Muscle layer of duodenum (tissue), 2 donors: ENCODE measurements around the gene CHSY1.

Experiments
- H3K27ac ChIP-seq: one replicate; pipeline ENCODE4 v1.7.0; 2013; ENCODE audit warnings: mild to moderate bottlenecking, low read length
- H3K27me3 ChIP-seq: one replicate; pipeline ENCODE4 v1.7.0; 2013; ENCODE audit warnings: low read depth, mild to moderate bottlenecking, control low read depth, low read length
- H3K36me3 ChIP-seq, 2 donors: one replicate each; pipeline ENCODE4 v1.7.0; 2013; ENCODE audit warnings: low read length in 2 of 2, control low read depth in 1 of 2, mild to moderate bottlenecking in 1 of 2; ENCODE audit not compliant: insufficient read depth in 2 of 2, control insufficient read depth in 1 of 2
- H3K4me1 ChIP-seq, 2 donors: one replicate each; pipeline ENCODE4 v1.7.0; 2013; ENCODE audit warnings: low read length in 2 of 2, mild to moderate bottlenecking in 2 of 2, control low read depth in 1 of 2, moderate library complexity in 1 of 2; ENCODE audit not compliant: insufficient read depth in 2 of 2, control insufficient read depth in 1 of 2
- H3K4me3 ChIP-seq, 2 donors: one replicate each; pipeline ENCODE4 v1.7.0; 2013; ENCODE audit warnings: low read length in 2 of 2, low read depth in 1 of 2, mild to moderate bottlenecking in 1 of 2
- H3K9me3 ChIP-seq, 2 donors: one replicate each; pipeline ENCODE4 v1.7.0; 2013; ENCODE audit warnings: low read length in 2 of 2, control low read depth in 1 of 2, mild to moderate bottlenecking in 1 of 2; ENCODE audit not compliant: control insufficient read depth in 1 of 2
- donor health status: healthy.

Gene CHSY1

DNA sequence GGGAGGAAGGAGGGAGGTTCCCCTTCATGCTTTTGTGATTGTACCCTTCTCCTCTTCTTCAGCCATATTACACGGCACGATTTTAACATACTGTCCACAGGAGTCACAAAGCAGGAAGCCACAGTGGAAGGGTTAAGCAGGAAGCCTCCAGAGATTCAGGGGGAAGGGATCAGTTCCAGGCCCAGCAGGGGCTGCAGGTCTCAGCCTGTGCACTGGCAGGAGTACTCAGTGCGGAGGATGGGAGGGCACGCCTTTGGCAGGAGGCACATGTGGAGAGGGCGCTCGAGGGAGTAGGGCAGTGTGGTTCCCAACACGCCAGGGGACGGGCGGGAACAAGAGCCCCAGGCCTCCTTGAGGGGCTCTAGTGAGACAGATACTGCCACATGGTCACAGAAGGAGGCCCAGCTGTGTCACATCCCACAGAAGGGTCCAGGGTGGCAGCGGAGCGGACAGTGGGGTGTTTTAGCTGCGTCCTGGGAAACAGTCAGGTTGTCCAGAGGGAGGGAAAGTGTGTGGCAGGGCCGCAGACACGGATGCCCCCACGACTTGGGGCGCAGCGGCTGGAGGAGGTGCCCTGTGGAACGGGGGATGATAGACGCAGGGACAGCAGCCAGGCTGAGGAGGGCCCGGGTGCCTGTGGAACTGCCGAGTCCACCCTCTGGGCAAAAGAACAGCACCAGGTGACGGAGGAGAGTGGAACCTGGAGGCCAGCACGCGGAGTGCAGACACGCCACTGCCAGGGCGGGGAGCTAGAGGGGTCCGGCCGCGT, 77.5 kb downstream of the CHSY1 start:
- Histone ChIP-seq H3K36me3 (peaks cover 14 to 15% of the 10 kb centered on the region in 2 donors), H3K27ac (no peak overlapping the region), H3K27me3 (no peaks in the 10 kb centered on the region), H3K4me1 (no peaks in the 10 kb centered on the region), H3K4me3 (no peak overlapping the region), H3K9me3 (no peaks in the 10 kb centered on the region)

DNA sequence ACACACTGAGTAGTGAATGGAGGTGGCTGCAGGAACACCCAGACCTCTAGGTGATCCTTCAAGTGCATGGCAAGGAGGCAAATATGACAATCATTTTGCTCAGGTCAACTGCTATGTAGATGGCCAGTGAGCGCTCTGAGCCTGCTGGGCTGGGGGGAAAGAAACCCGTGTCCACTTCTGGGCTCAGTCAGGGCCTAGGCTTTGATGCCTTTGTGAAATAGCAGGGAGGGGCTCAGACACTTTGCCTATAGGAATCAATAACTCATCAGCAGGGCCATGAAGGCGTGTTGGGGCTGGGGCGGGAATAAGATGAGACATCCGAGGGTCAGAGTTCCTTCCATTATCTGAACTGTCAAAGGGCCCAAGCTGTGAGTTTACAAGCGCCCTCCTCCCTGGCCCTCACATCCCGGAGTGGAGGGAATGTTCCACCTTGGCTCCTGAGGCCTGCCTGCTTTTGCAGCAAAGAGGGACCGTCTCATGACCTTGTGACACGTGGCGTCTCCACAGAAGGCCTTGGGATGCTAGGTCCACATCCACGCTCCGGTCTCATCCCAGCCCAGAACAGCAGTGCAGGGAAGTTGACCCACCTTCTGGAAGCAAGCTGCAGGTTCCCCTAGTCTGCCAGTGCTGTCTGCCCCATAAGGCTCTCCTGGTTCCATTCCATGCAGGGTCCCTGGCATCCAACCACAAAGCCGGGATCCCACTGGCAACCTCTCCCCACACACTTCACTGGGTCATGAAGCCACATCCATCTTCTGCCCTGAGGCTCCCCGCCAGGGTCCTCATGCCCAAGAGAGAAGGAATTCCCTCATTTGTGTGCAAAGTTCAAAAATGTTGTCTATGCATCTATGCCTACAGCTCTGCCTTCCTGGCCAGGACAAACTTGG, 78.4 kb downstream of the CHSY1 start:
- Histone ChIP-seq H3K4me1 (no peaks in the 10 kb centered on the region), H3K27me3 (no peaks in the 10 kb centered on the region), H3K9me3 (no peaks in the 10 kb centered on the region), H3K36me3 (peaks cover 11 to 12% of the 10 kb centered on the region in 2 donors), H3K4me3 (no peak overlapping the region), H3K27ac (no peak overlapping the region)

DNA sequence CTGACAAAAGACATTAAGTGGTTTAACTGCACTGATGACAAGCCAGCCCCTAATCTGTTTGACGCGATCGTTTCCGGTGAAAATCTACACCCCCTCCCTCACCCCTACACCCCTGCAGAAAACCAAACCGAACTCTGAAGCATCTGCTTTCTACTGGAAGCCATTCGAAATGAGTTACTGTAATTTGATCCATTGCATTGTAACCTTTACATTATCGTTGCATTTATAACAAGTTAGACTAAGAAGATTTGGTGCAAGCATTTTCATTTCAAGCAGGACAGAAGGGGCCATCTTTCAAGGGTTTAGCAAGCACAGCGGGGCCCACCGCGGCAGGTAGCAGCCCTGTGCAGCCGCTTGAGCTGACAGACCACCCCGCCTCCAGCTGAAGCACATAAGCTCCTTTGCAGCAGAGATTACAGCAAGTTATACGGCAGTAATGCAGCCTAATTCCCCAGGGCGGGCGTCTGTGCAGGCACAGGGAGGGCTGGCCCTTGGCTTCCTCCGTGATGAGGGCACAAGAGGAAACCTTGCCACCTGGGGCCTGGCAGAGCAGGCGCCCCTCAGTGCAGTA, 79.3 kb downstream of the CHSY1 start:
- H3K9me3 ChIP-seq, result no peaks in the 10 kb centered on the region
- no peak overlapping the region for H3K27ac ChIP-seq
- H3K4me3 ChIP-seq, result no peak overlapping the region
- H3K27me3 ChIP-seq, result no peaks in the 10 kb centered on the region
- no peaks in the 10 kb centered on the region for H3K4me1 ChIP-seq
- peaks cover 2 to 7% of the 10 kb centered on the region in 2 donors for H3K36me3 ChIP-seq

DNA sequence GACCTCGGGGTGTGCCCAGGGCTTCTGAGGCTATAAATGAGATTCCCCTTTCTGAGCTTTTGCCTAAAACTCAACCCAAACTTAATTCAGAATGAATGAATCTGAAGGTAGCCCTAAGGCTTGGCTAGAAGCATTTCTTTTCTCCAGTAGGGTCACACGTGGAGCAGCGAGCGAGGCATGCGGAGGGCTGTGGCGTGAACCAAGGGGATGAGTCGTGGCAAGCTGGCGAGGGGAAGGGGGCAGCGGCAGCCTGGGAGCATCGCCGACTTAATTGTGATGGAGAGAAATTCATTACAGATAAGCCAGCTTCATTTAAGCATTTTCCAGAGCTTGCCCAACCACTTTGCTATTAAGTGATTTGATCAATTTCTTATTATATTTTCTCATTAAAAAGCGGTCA, 79.9 kb downstream of the CHSY1 start:
- no peak overlapping the region for H3K4me3 ChIP-seq
- H3K27ac ChIP-seq, result no peak overlapping the region
- H3K4me1 ChIP-seq, result no peaks in the 10 kb centered on the region
- H3K27me3 ChIP-seq, result no peaks in the 10 kb centered on the region
- peaks cover 0 to 7% of the 10 kb centered on the region in 2 donors for H3K36me3 ChIP-seq
- peaks cover 0 to 2% of the 10 kb centered on the region in 2 donors for H3K9me3 ChIP-seq

DNA sequence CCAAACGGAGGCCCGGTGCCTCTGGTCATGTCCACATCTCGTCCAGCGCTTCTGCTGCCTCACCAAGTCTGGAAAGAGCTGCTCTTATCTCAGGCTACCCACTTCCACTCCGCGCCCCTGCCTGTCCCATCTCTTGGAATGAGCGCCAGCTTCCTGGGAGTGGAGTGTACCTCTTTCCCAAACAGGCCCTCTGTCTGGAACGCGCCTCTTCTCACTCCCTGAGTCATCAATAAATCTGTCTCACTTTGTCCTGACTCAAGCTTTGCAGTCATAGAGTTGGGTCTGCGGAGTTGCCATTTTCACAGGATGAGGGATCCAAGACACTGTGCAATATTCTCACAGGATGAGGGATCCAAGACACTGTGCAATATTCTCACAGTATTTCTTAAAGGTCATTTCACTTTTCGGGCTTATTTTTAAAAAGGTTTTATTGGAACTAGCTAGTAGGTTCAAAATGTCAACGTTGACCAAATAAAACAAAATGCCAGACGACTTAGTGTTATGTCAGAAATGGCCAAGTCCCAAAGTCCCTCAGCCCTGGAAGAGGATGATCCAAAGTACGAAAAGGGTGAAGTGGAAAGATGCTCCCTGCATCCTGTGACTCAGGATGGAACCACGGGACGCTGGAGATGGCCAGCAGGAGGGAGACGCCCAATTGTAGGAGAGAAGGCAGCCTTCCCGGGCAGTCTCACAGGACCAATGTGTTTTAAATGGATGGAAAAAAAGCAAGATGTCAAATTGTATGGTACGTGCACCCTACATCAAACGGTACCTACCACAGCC, 81.1 kb downstream of the CHSY1 start:
- Histone ChIP-seq H3K9me3 (peaks cover 6 to 11% of the 10 kb centered on the region in 2 donors), H3K36me3 (peaks cover 0 to 7% of the 10 kb centered on the region in 2 donors), H3K27me3 (no peaks in the 10 kb centered on the region), H3K27ac (no peak overlapping the region), H3K4me3 (no peak overlapping the region), H3K4me1 (no peaks in the 10 kb centered on the region)

DNA sequence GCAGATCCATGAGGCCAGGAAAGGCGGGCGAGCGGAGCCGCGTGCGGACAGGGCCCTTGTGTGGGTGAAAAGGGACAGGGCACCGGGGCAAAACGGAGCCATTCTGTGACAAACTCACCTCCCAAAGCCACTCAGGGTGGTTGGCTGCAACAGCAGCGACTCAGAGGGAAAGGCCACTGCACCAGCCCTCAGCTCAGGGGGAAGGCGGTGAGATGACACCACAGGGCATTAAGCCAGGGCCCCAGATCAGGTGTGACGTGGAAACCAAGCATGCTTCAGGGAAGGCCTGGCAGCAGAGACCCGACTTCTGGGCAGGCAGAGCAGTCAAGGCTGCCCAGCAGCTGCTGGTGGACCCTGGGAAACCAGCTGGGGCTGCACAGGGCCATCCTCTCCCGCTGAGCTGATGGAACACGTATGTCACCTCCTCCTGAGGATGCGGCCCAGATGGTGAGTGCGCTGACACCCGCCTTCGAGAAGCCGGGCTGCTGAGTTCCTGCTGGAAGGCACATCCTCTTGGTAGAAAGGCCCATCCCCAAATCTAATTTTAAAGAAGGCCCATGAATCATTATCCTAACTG, 82.3 kb downstream of the CHSY1 start:
- Histone ChIP-seq H3K9me3 (peaks cover 14 to 15% of the 10 kb centered on the region in 2 donors), H3K4me3 (no peak overlapping the region), H3K27ac (no peak overlapping the region), H3K4me1 (no peaks in the 10 kb centered on the region), H3K27me3 (no peaks in the 10 kb centered on the region), H3K36me3 (peaks cover 0 to 5% of the 10 kb centered on the region in 2 donors)

DNA sequence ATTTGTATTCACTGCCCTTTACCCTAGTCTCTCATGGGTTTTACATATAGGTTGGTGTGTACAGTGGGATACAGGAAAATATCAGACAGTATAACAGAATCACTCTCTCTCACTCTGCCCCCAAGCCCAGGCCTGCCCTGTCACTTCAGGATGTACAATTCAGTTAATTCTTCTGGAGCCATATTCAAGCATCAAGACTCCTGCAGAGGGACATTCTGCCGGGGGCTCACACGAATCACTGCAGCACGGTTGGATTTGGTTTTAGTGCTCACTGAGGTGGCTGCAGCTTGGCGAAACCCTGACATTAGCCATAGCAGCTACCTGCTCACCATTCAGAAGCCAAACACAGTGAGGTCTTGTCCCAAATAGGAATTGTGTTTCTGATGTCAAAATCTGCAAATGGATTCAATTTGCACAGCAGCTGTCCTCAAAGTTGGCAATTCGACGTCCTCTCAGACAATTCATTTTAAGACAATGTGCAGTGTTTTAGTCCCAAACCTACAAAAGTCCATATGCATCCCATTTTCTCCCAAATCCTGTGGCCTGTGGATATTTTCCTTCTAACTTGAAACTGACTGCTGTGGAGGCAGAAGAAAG, 82.9 kb downstream of the CHSY1 start:
- no peaks in the 10 kb centered on the region for H3K36me3 ChIP-seq
- H3K4me1 ChIP-seq, result no peaks in the 10 kb centered on the region
- peak overlapping the region; percentile 78 for H3K27ac ChIP-seq
- H3K27me3 ChIP-seq, result no peaks in the 10 kb centered on the region
- H3K4me3 ChIP-seq, result no peak overlapping the region
- peaks cover 14 to 15% of the 10 kb centered on the region in 2 donors for H3K9me3 ChIP-seq

DNA sequence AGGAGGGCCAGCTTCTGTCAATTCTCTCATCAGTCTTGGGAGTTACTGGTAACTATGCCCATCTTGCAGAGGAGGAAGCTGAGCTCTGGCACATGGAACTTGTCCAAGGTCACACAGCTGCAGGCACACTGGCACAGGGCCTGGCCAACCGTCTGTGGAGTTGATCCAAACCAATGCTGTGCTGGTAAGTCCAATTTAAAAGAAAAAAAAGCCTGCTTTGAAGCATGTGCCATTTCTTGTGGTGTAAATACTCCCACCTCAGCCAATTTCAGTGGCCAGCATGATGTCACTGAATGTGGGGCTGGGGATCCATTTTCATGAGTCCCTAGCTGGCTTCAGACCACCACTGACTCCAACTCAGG, 83.4 kb downstream of the CHSY1 start:
- Histone ChIP-seq H3K27ac (peak overlapping the region; percentile 78), H3K4me3 (no peak overlapping the region), H3K9me3 (peaks cover 14 to 15% of the 10 kb centered on the region in 2 donors), H3K36me3 (no peaks in the 10 kb centered on the region), H3K4me1 (no peaks in the 10 kb centered on the region), H3K27me3 (no peaks in the 10 kb centered on the region)

DNA sequence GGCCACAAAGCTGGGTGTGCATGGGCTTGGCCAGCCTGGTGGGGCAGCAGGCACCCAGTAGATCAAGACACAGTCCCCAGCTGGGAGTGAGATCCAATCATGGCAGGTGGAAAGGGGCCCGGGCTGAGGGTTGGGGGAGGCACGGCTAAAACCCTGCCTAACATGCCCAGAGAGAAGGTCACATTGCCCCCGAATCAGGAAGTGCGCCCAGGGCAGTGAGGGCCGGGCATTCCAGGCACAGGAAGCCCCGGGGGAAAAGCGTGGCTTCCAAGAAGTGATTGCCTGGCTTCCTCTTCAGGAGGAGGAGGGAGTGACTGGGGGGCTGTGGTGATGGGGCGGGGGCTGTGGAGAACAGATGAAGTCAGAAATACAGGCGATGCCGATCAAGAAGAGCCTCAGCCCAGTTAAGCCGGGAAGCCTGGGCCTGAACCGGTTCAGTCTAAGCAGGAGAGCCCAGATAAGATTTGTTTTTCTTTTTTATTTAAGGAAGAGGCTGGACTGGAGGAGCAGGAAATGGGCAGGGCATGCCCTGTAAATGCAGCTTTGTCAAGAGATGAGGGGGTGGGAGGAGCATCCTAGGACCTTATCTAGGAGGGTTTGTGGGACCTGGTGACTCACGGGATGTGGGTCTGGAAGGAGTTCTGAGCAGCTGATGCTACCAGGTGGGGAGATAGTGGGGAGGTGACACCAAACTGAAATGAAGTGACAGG, 83.9 kb downstream of the CHSY1 start:
- Histone ChIP-seq H3K9me3 (peaks cover 14 to 15% of the 10 kb centered on the region in 2 donors), H3K4me3 (no peak overlapping the region), H3K27me3 (no peaks in the 10 kb centered on the region), H3K4me1 (no peaks in the 10 kb centered on the region), H3K36me3 (no peaks in the 10 kb centered on the region), H3K27ac (peak overlapping the region; percentile 78)

DNA sequence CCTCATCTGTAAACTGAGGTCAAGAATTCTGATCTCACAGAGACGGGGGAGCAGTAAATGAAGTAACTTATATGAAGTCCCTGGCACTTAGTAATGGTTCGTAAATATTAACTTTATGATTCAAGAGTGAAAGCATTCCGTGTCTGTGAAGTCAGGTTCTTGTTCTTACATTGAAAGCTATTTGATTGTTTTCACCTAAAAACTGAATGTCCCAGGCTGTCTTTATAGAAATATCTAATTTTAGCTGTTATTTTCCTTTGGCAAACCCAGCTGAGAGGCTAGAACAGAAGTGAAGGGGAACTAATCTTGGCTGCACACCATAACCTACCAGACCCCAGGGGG, 84.5 kb downstream of the CHSY1 start:
- Histone ChIP-seq H3K4me3 (no peak overlapping the region), H3K4me1 (no peaks in the 10 kb centered on the region)

More for the DNA sequence above, 84.5 kb downstream of the CHSY1 start:
- H3K9me3 ChIP-seq, result peaks cover 14 to 15% of the 10 kb centered on the region in 2 donors
- peak overlapping the region; percentile 70 for H3K27ac ChIP-seq
- no peaks in the 10 kb centered on the region for H3K36me3 ChIP-seq
- no peaks in the 10 kb centered on the region for H3K27me3 ChIP-seq
